Measurements from ENCODE around the gene BET1L.
"Not testable (repeated sequence)": the region's sequence is repeated elsewhere in the genome, so short reads cannot be mapped to it uniquely, and the experiment has no call there.

BET1L gene

DNA sequence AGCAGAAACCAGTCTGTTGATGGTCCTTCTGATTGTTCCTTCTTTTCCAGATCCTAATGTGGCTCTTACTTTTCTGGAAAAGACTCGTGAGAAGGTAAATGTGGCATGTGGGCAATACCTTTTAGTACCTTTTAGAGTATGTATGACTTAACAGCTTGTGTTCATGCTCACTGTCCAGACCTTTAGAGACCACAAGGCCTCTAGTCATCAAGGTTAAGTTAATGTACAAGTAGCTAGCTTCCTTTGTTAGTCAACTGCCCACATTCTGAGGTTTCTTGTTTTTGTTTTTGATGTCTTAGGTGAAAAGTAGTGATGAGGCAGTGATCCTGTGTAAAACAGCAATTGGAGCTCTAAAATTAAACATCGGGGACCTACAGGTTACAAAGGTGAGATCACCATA lies 37.2 kb upstream of the BET1L start:
- DNase-seq: no peak
- H3K27ac ChIP-seq (ENCODE audit: insufficient read depth, low read length, poor library complexity, severe bottlenecking): no peak overlapping the region
- H3K4me1 ChIP-seq (ENCODE audit: control insufficient read depth, insufficient read depth, low read length, poor library complexity, severe bottlenecking): no peaks in the 10 kb centered on the region
- H3K27me3 ChIP-seq (replicated peaks; ENCODE audit: control insufficient read depth, insufficient read depth, low read length, poor library complexity, severe bottlenecking): no peaks in the 10 kb centered on the region
- no peak overlapping the region for H3K4me3 ChIP-seq (ENCODE audit: insufficient read depth, low read depth, low read length, poor library complexity, severe bottlenecking)
- peaks cover 88% of the 10 kb centered on the region for H3K36me3 ChIP-seq (ENCODE audit: control insufficient read depth, insufficient read depth, low read length)
- no peaks in the 10 kb centered on the region for H3K9me3 ChIP-seq (ENCODE audit: control insufficient read depth, low read length)

DNA sequence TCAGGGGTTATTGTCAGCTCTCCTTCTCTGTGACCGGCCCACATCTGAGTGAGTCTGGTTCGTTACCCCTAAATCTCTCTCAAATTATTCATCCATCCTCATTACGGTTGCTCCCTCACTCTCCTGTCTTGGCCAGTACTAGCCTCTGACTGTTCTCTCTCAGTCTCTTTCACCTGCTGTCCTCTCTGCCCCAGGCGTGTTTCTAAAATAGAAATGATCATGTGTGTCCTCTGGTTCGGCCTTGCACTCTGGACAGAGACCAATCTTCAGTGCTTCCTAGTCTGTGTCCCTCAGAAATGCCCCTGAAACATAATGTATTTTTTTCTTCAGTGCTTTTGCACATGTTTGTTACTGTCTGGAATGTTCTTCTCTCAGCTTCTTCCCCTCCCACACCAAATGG lies 34.4 kb upstream of the BET1L start:
- no peak for DNase-seq
- no peak overlapping the region for H3K27ac ChIP-seq (ENCODE audit: insufficient read depth, low read length, poor library complexity, severe bottlenecking)
- H3K4me3 ChIP-seq (ENCODE audit: insufficient read depth, low read depth, low read length, poor library complexity, severe bottlenecking): no peak overlapping the region
- H3K27me3 ChIP-seq (replicated peaks; ENCODE audit: control insufficient read depth, insufficient read depth, low read length, poor library complexity, severe bottlenecking): no peaks in the 10 kb centered on the region
- H3K9me3 ChIP-seq (ENCODE audit: control insufficient read depth, low read length): no peaks in the 10 kb centered on the region
- peaks cover 9% of the 10 kb centered on the region for H3K4me1 ChIP-seq (ENCODE audit: control insufficient read depth, insufficient read depth, low read length, poor library complexity, severe bottlenecking)
- peaks cover 68% of the 10 kb centered on the region for H3K36me3 ChIP-seq (ENCODE audit: control insufficient read depth, insufficient read depth, low read length)

DNA sequence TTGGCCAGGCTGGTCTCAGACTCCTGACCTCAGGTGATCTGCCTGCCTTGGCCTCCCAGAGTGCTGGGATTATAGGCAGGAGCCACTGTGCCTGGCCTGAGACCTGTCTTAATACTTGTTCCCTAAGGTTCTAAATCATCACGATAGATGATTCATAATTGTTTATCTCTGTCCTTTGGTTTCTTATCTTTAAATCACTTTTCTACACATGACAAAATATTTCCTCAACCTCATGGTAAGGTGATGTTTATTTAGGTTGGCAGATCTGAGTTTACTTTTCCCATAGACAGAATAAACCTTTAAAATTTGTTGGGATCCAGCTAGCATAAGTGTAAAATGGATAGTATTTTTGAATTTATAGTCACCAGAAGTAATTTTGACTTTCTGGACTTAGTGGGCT lies 33.1 kb upstream of the BET1L start:
- Histone ChIP-seq H3K27me3 (replicated peaks; ENCODE audit: control insufficient read depth, insufficient read depth, low read length, poor library complexity, severe bottlenecking) (no peaks in the 10 kb centered on the region), H3K9me3 (ENCODE audit: control insufficient read depth, low read length) (no peaks in the 10 kb centered on the region), H3K27ac (ENCODE audit: insufficient read depth, low read length, poor library complexity, severe bottlenecking) (no peak overlapping the region), H3K4me1 (ENCODE audit: control insufficient read depth, insufficient read depth, low read length, poor library complexity, severe bottlenecking) (peaks cover 12% of the 10 kb centered on the region), H3K36me3 (ENCODE audit: control insufficient read depth, insufficient read depth, low read length) (peaks cover 56% of the 10 kb centered on the region), H3K4me3 (ENCODE audit: insufficient read depth, low read depth, low read length, poor library complexity, severe bottlenecking) (no peak overlapping the region)
- no peak for DNase-seq

GRCh38 chr11:238346-238745 lies 31.1 kb upstream of the BET1L start:
- H3K4me3 ChIP-seq (ENCODE audit: insufficient read depth, low read depth, low read length, poor library complexity, severe bottlenecking); H3K27me3 ChIP-seq (replicated peaks; ENCODE audit: control insufficient read depth, insufficient read depth, low read length, poor library complexity, severe bottlenecking); H3K9me3 ChIP-seq (ENCODE audit: control insufficient read depth, low read length); H3K27ac ChIP-seq (ENCODE audit: insufficient read depth, low read length, poor library complexity, severe bottlenecking); DNase-seq: not testable (repeated sequence)
- Histone ChIP-seq H3K4me1 (ENCODE audit: control insufficient read depth, insufficient read depth, low read length, poor library complexity, severe bottlenecking) (peaks cover 14% of the 10 kb centered on the region), H3K36me3 (ENCODE audit: control insufficient read depth, insufficient read depth, low read length) (peaks cover 36% of the 10 kb centered on the region)

DNA sequence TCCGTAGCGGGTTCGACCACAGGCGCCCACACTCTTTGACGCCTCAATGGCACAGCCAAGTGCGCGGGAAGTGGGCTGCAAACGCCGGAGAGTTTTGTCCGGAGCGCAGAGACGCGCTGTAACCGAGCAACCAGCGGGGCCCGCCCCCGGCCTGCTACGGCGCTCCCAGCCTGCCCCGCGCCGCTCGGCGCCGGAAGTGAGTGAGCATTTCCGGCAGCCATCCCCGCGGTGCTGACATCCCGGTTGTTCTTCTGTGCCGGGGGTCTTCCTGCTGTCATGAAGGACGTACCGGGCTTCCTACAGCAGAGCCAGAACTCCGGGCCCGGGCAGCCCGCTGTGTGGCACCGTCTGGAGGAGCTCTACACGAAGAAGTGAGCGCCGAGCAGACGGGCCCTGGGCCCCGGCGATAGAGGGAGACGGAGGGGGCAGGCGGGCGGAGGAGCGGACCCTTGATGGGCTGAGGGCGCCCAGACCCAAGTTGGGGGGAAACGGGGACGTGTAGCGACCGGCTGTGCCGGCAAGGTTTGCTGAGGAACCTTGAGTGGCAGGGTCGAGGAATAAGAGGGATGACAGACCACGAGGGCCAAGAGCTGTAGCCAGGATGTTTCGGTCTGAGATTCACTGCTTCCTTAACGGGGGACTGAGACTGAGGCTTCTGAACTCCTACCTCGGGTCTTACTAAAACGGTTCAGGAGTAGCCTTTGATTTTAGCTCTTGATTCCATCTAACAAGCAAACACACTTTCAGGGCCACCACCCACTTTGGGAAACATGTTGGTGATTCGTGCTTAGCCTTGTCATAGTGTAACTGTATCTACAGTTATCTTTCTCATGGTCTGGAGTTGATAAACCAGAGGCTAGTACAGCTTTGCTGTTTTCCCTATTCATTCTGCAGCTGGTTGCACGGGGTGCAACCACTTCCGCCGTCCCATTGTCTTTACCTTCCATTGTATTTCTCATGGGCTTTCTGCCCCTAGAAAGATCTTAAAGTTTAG lies 29.9 kb upstream of the BET1L start, which contains the start of gene PSMD13:
Gene PSMD13 (plus strand): TSS at position 203 of the 994 bp plus-strand sequence. CDS start 74 bp downstream, at position 277.
- peaks cover 30% of the 10 kb centered on the region for H3K36me3 ChIP-seq (ENCODE audit: control insufficient read depth, insufficient read depth, low read length)
- peak; percentile 76 to 82 (median 79) for DNase-seq
- no peaks in the 10 kb centered on the region for H3K27me3 ChIP-seq (replicated peaks; ENCODE audit: control insufficient read depth, insufficient read depth, low read length, poor library complexity, severe bottlenecking)
- H3K27ac ChIP-seq (ENCODE audit: insufficient read depth, low read length, poor library complexity, severe bottlenecking): peak within 1 kb of the TSS; percentile 99
- H3K9me3 ChIP-seq (ENCODE audit: control insufficient read depth, low read length): no peaks in the 10 kb centered on the region
- H3K4me3 ChIP-seq (ENCODE audit: insufficient read depth, low read depth, low read length, poor library complexity, severe bottlenecking): peak within 1 kb of the TSS; percentile 89
- peaks cover 14% of the 10 kb centered on the region for H3K4me1 ChIP-seq (ENCODE audit: control insufficient read depth, insufficient read depth, low read length, poor library complexity, severe bottlenecking)

DNA sequence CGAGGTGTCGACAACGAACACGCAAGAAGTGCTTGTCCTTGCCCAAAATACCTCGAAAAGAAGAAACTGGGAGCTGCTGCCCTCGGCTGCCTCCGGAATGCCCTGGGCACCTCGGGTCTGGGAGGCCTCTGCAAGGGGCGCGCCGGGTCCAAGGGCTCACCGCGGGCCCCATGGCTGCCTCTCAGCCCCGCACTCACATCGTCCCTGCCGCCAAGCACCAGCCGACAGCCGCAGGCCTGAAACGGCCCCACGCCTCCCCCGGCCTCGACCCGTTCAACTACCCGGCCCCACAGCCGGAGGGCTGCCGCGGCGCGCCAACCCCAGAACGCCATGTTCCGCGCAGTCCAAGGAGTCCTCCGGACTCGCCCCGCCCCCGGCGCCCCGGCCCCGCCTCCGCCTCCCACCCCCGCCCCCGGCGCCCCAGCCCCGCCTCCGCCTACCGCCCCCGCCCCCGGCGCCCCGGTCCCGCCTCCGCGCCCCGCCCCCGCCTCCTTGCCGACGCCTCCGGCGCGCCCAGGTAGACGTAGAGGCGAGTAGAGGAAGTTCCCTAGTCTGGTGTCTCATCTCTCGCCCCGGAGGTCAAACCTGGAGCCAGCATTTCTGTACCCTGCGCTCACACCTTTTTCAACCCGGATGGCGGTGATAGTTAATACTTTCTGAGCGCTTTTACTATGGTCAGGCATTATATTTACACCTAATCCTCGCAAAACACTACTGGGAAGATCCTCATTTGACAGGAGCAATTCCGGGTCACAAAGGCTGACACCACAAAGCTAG lies 29.0 kb upstream of the BET1L start, which contains the start of gene SIRT3:
Gene SIRT3 (minus strand): TSS at position 346 of the 777 bp plus-strand sequence. CDS start 14 bp downstream, at position 332.
- Histone ChIP-seq H3K27ac (ENCODE audit: insufficient read depth, low read length, poor library complexity, severe bottlenecking) (peak within 1 kb of the TSS; percentile 99), H3K36me3 (ENCODE audit: control insufficient read depth, insufficient read depth, low read length) (peaks cover 23% of the 10 kb centered on the region), H3K9me3 (ENCODE audit: control insufficient read depth, low read length) (no peaks in the 10 kb centered on the region), H3K27me3 (replicated peaks; ENCODE audit: control insufficient read depth, insufficient read depth, low read length, poor library complexity, severe bottlenecking) (no peaks in the 10 kb centered on the region), H3K4me1 (ENCODE audit: control insufficient read depth, insufficient read depth, low read length, poor library complexity, severe bottlenecking) (peaks cover 14% of the 10 kb centered on the region), H3K4me3 (ENCODE audit: insufficient read depth, low read depth, low read length, poor library complexity, severe bottlenecking) (peak within 1 kb of the TSS; percentile 89)
- peak; percentile 81 to 86 (median 84) for DNase-seq

DNA sequence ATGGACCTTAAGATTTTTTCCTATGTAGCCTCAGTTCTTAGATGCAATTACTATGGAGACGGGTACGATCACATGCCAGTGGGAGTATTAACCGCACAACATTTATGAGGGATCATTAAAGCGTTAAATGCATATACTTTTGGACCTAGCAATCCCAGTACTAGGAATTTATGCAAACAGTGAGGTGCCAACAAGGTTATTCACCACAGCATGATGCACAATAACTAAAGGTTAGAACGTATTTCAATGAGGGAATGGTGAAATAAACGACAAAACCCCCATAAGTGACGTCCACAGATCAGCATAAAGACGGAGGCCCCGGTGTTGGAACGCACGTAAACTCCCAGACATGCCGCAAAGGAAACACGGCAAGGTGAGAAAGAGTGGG lies 28.4 kb upstream of the BET1L start:
- Histone ChIP-seq H3K4me1 (ENCODE audit: control insufficient read depth, insufficient read depth, low read length, poor library complexity, severe bottlenecking) (peaks cover 14% of the 10 kb centered on the region), H3K27ac (ENCODE audit: insufficient read depth, low read length, poor library complexity, severe bottlenecking) (peak overlapping the region; percentile 99), H3K27me3 (replicated peaks; ENCODE audit: control insufficient read depth, insufficient read depth, low read length, poor library complexity, severe bottlenecking) (no peaks in the 10 kb centered on the region), H3K36me3 (ENCODE audit: control insufficient read depth, insufficient read depth, low read length) (peaks cover 19% of the 10 kb centered on the region), H3K9me3 (ENCODE audit: control insufficient read depth, low read length) (no peaks in the 10 kb centered on the region), H3K4me3 (ENCODE audit: insufficient read depth, low read depth, low read length, poor library complexity, severe bottlenecking) (peak overlapping the region; percentile 81)
- DNase-seq: peak in 2 of 3 donors; percentile 50 to 52

GRCh38 chr11:235180-235579 lies 28.0 kb upstream of the BET1L start:
- H3K27me3 ChIP-seq (replicated peaks; ENCODE audit: control insufficient read depth, insufficient read depth, low read length, poor library complexity, severe bottlenecking): no peaks in the 10 kb centered on the region
- H3K27ac ChIP-seq (ENCODE audit: insufficient read depth, low read length, poor library complexity, severe bottlenecking): peak overlapping the region; percentile 99
- no peak for DNase-seq
- H3K4me1 ChIP-seq (ENCODE audit: control insufficient read depth, insufficient read depth, low read length, poor library complexity, severe bottlenecking): peaks cover 14% of the 10 kb centered on the region
- H3K36me3 ChIP-seq (ENCODE audit: control insufficient read depth, insufficient read depth, low read length): peaks cover 15% of the 10 kb centered on the region
- no peaks in the 10 kb centered on the region for H3K9me3 ChIP-seq (ENCODE audit: control insufficient read depth, low read length)
- H3K4me3 ChIP-seq (ENCODE audit: insufficient read depth, low read depth, low read length, poor library complexity, severe bottlenecking): no peak overlapping the region

DNA sequence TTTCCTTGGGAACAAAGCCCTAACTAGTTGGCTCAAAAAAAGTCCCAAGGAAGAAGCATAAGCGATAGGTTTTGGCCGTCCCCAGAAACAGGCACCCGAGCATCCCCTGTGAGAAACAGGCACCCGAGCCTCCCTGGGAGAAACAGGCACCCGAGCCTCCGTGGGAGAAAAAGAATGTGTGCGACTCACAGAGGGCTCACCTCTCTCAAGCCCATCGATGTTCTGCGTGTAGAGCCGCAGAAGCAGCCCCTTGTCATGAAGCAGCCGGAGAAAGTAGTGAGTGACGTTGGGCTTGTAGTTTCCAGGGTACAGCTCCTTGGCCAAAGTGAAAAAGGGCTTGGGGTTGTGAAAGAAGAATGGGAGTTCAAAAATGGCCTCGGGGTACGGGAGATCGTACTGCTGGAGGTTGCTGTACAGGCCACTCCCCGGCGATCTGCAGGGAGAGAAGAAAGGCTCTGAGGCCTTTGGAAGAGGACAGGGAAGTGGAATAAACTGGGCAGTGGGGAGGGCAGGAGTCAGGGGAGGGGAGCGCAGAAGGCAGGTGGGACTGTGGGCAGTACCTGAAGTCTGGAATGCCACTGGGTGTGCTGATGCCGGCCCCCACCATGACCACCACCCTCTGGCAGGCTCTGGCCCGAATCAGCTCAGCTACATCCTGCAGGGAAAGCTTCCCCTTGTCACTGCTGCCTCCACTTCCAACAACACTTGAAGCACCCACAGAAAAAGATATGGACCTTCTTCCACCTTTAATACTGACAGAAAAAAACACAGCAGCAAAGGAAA lies 25.8 kb upstream of the BET1L start:
- H3K27me3 ChIP-seq (replicated peaks; ENCODE audit: control insufficient read depth, insufficient read depth, low read length, poor library complexity, severe bottlenecking): no peaks in the 10 kb centered on the region
- no peak overlapping the region for H3K4me3 ChIP-seq (ENCODE audit: insufficient read depth, low read depth, low read length, poor library complexity, severe bottlenecking)
- H3K9me3 ChIP-seq (ENCODE audit: control insufficient read depth, low read length): no peaks in the 10 kb centered on the region
- peaks cover 4% of the 10 kb centered on the region for H3K36me3 ChIP-seq (ENCODE audit: control insufficient read depth, insufficient read depth, low read length)
- DNase-seq: no peak
- H3K4me1 ChIP-seq (ENCODE audit: control insufficient read depth, insufficient read depth, low read length, poor library complexity, severe bottlenecking): peaks cover 12% of the 10 kb centered on the region
- H3K27ac ChIP-seq (ENCODE audit: insufficient read depth, low read length, poor library complexity, severe bottlenecking): no peak overlapping the region

All from effector memory CD4-positive, alpha-beta T cell (primary cell).